K562 (cell line): ENCODE measurements around the gene TARP.
"Not testable (repeated sequence)": the region's sequence is repeated elsewhere in the genome, so short reads cannot be mapped to it uniquely, and the experiment has no call there.

Experiments used
- ATAC-seq: fragments of 200-7000 bp; cut with Tn5 transposase; 3 replicates; pipeline ENCODE4 v1.9.1; 2020; ENCODE audit warnings: moderate library complexity
- BruUV-seq: library from RNA; stranded (reverse); fragments of 400-500 nt; replicated peaks from 2 replicates; lab custom pipeline; 2021; lab: Mats Ljungman, UMichigan
- CTCF ChIA-PET: fragments of 300-600 bp; formaldehyde crosslinking; extraction: SDS; loops from one replicate; lab custom pipeline; 2021; ENCODE audit warnings: low intra/inter-chr PET ratio; lab: Yijun Ruan, JAX
- POLR2A ChIA-PET: fragments of 300-600, 350-650 bp; sonication (Branson Sonifier 250); formaldehyde crosslinking; extraction: SDS; loops from one replicate; lab custom pipeline; 2021; ENCODE audit warnings: antibody characterized with exemption, inconsistent platforms; lab: Yijun Ruan, JAX
- DNase-seq, 4 experiments: peaks; one replicate each; pipeline versions ENCODE4 v3.0.0 to v3.0.0-alpha.2; 2011 to 2018; ENCODE audit warnings: low spot score in 3 of 4, mixed read lengths in 3 of 4; ENCODE audit errors: extremely low read depth in 1 of 4
- FAIRE-seq: peaks from 2 replicates; lab custom pipeline; 2011; peaks lifted over from hg19 to GRCh38; lab: Jason Lieb, UNC
- H2AFZ ChIP-seq: 2 replicates; pipeline ENCODE4 v1.6.0; 2011; ENCODE audit warnings: low read depth, low read length, control low read depth, inconsistent platforms
- H3K27ac ChIP-seq: fragments of 200-600 bp; 3 replicates; pipeline ENCODE4 v1.8.0; 2011; ENCODE audit warnings: low read depth, mild to moderate bottlenecking, control low read depth, inconsistent platforms, low read length, moderate library complexity, mixed read lengths; ENCODE audit errors: extremely low read depth
- H3K27me3 ChIP-seq, 2 experiments: fragments of 300-600 bp in 1 of 2; 2 replicates in 1 of 2; 3 replicates in 1 of 2; pipeline versions ENCODE4 v1.6.0 to v1.8.0; 2011; ENCODE audit warnings: inconsistent platforms in 2 of 2, low read length in 2 of 2, mild to moderate bottlenecking in 1 of 2, mixed read lengths in 1 of 2, moderate library complexity in 1 of 2; ENCODE audit not compliant: control insufficient read depth in 2 of 2, insufficient read depth in 2 of 2
- H3K36me3 ChIP-seq: fragments of 300-600 bp; 3 replicates; pipeline ENCODE4 v1.8.0; 2011; ENCODE audit warnings: mild to moderate bottlenecking, low read length, inconsistent platforms; ENCODE audit not compliant: control insufficient read depth, insufficient read depth
- H3K4me1 ChIP-seq, 2 experiments: fragments of 200-600 bp in 1 of 2; replicated peaks in 1 of 2; 2 replicates in 1 of 2; 3 replicates in 1 of 2; pipeline versions ENCODE4 v1.5.1 to v1.8.0; 2011; ENCODE audit warnings: inconsistent platforms in 2 of 2, low read length in 2 of 2, mild to moderate bottlenecking in 1 of 2, mixed read lengths in 1 of 2, moderate library complexity in 1 of 2; ENCODE audit not compliant: control insufficient read depth in 2 of 2, insufficient read depth in 2 of 2
- H3K4me2 ChIP-seq: 2 replicates; pipeline ENCODE4 v1.6.1; 2011; ENCODE audit warnings: low read length, control low read depth, inconsistent platforms, mixed read lengths; ENCODE audit not compliant: insufficient read depth
- H3K4me3 ChIP-seq: fragments of 200-600 bp; sonication (generic), shearing (Covaris generic); 2 replicates; pipeline ENCODE4 v1.5.1; 2016; ENCODE audit warnings: control low read depth, inconsistent platforms
- H3K79me2 ChIP-seq: fragments of 200-600 bp; 3 replicates; pipeline ENCODE4 v1.8.0; 2011; ENCODE audit warnings: low read length, inconsistent platforms; ENCODE audit not compliant: control insufficient read depth, insufficient read depth
- H3K9ac ChIP-seq, 2 experiments: 2 replicates each; pipeline versions ENCODE4 v1.6.0 to v1.6.1; 2011; ENCODE audit warnings: low read depth in 2 of 2, low read length in 2 of 2, control low read depth in 1 of 2, inconsistent platforms in 1 of 2, mild to moderate bottlenecking in 1 of 2, mixed read lengths in 1 of 2; ENCODE audit not compliant: insufficient read depth in 1 of 2
- H3K9me1 ChIP-seq: one replicate; pipeline ENCODE4 v1.6.0; 2011; ENCODE audit warnings: inconsistent platforms, mild to moderate bottlenecking, low read length, moderate library complexity; ENCODE audit not compliant: control insufficient read depth, insufficient read depth
- H3K9me3 ChIP-seq: replicated peaks from 2 replicates; pipeline ENCODE4 v1.5.1; 2011; ENCODE audit warnings: low read depth, low read length, inconsistent platforms; ENCODE audit not compliant: control insufficient read depth, insufficient read depth
- H4K20me1 ChIP-seq: replicated peaks from 2 replicates; pipeline ENCODE4 v1.6.1; 2011; ENCODE audit warnings: low read length, inconsistent platforms, mixed read lengths; ENCODE audit not compliant: control insufficient read depth, insufficient read depth
- BACH1 ChIP-seq: fragments of 200-800 bp; sonication (Bioruptor generic); IDR thresholded peaks from 2 replicates; pipeline ENCODE4 v1.6.1; 2016; ENCODE audit warnings: missing genetic modification characterization, missing compliant biosample characterization
- RFX5 ChIP-seq: IDR thresholded peaks from 2 replicates; pipeline ENCODE4 v1.6.1; 2011; ENCODE audit warnings: low read depth, mild to moderate bottlenecking, improper control_type of control experiment, low read length
- SPI1 ChIP-seq: IDR thresholded peaks from 2 replicates; pipeline ENCODE4 v1.6.1; 2011; ENCODE audit warnings: low read depth, low read length, control low read depth, borderline replicate concordance
- TCF3 ChIP-seq: sonication (generic); formaldehyde crosslinking; IDR thresholded peaks from 2 replicates; pipeline ENCODE4 v1.4.0; 2020; ENCODE audit warnings: mild to moderate bottlenecking, missing genetic modification reagents
- WGBS: fragments of 100-300 bp; shearing (Covaris generic); methylation state at CpG from one replicate; pipeline ENCODE4 v1.1.6; 2016; ENCODE audit warnings: low coverage, mixed read lengths; ENCODE audit not compliant: insufficient coverage; ENCODE audit errors: missing lambda C conversion rate; 5-methylcytosine and 5-hydroxymethylcytosine counted together
- in situ Hi-C: fragments of 300-500 bp; cut with MboI; formaldehyde crosslinking; loops from 4 replicates; pipeline ENCODE4 v1.15.0; 2018; ENCODE audit warnings: inconsistent platforms, mixed read lengths
- intact Hi-C: fragments of 100-400 bp; cut with micrococcal nuclease; formaldehyde crosslinking; loops from 2 replicates; pipeline ENCODE4 v1.14.2; 2022

TARP gene

GRCh38 chr7:38257350-38257677, 16.1 kb downstream of the TARP start:
- Histone ChIP-seq H3K36me3 (no peaks in the 10 kb centered on the region), H3K4me1 (peaks cover 0 to 5% of the 10 kb centered on the region in 2 experiments; a peak in 1 of 5 replicates), H4K20me1 (no peaks in the 10 kb centered on the region), H2AFZ (no peak overlapping the region), H3K4me2 (no peak overlapping the region), H3K9ac (no peak overlapping the region), H3K27me3 (no peaks in the 10 kb centered on the region; a peak in 3 of 5 replicates), H3K79me2 (no peaks in the 10 kb centered on the region), H3K9me3 (no peaks in the 10 kb centered on the region), H3K9me1 (no peaks in the 10 kb centered on the region), H3K4me3 (no peak overlapping the region), H3K27ac (0 out of 3 replicates have a peak overlapping the region, but pooled peaks have one; percentile 35)
- no peak for FAIRE-seq
- no peak for DNase-seq
- CTCF ChIA-PET, result no interaction called here
- in situ Hi-C loops (no loop called here), intact Hi-C loops (no loop called here)
- BruUV-seq, result no TSS peak
- no peak; the same call in 2 of the 3 replicates for ATAC-seq
- TF ChIP-seq BACH1 (tag), result 0 out of 2 replicates have a peak, but pooled peaks have one; percentile 20
- TF ChIP-seq TCF3 (CRISPR knock-in tag), result 0 out of 2 replicates have a peak, but pooled peaks have one; percentile 4
- no peak for TF ChIP-seq RFX5
- POLR2A ChIA-PET, result interaction anchor here (1.8 kb wide), 1 partner anchor 19 kb away, joined by 3 read pairs; no protein-coding TSS in a partner anchor
- WGBS, result 6% methylated on average over 2 of the region's 2 CpGs

DNA sequence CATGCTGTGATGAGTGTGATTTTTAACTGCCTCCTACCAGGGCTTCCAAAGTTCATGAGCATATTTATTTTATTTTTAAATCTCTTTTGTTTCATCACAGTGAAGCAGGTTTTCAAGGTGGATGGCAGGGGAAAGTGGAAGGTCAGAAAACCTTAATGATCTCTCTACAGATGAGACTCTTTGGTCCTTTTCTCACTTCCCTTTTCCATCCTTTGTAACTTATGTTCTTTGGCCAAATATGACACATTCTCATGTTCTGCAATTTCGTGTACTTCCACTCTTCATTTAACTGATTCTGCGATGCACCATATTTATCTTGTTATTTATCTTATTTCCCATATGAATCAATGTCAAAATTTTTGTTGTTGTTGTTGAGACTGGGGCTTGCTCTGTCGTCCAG, 23.6 kb downstream of the TARP start:
- H3K9ac ChIP-seq, intact Hi-C loops, H3K27ac ChIP-seq, in situ Hi-C loops, POLR2A ChIA-PET, BruUV-seq, H3K79me2 ChIP-seq, H2AFZ ChIP-seq, H3K9me3 ChIP-seq, H3K4me1 ChIP-seq, FAIRE-seq, H3K36me3 ChIP-seq, H3K9me1 ChIP-seq, H3K27me3 ChIP-seq, ATAC-seq, DNase-seq, CTCF ChIA-PET, H3K4me3 ChIP-seq, H4K20me1 ChIP-seq, H3K4me2 ChIP-seq: not testable (repeated sequence)
- WGBS, result 6% methylated on average over 3 of the region's 3 CpGs
- TF ChIP-seq SPI1, result peak; percentile 28; the same call in 1 of the 2 replicates
